ENCODE results near the gene WDR91.

WDR91 gene

DNA sequence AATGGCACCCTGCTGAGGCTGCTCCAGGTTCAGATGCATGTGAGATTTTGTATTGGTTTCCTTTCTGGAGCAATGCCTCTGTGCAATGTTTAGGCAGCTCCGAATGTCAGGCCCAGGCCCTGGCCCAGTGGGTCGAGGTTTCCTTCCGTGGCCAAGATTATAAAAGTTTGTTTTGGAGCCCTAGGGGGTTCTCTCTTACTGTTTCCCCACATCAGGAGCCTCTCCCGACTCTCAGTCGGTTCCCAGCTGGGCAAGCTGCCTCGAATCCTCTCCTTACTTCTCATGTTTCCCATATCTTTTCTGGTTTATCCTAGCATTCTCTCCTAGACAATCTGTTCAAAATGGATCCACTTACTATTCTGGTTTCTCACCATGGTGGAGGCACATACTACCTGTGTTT is 52.5 kb downstream of the WDR91 start:
- no peak for DNase-seq

DNA sequence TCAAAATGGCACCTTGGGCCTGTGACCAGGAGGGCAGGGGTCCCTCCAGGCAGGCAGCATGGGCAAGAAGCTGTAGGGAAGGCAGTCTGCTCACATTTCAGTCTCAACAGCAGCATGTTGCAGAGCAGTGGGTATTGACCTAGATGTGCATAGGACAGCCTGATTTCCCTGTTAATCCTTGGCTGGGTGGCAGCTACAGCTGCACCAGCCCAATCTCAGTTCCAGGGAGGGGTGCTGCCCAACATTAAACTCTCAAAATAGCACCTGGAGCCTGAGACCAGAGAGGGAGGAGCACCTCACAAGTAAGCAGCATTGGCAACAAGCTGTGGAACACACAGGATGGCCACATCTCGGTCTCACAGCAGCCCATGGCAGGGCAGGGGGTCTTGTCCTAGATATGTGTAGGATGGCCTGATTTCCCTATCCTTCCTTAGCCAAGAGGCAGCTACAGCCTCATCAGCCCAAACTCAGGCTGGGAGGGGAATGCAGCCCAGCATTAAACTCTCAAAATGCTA is 53.1 kb downstream of the WDR91 start:
- DNase-seq = no peak

DNA sequence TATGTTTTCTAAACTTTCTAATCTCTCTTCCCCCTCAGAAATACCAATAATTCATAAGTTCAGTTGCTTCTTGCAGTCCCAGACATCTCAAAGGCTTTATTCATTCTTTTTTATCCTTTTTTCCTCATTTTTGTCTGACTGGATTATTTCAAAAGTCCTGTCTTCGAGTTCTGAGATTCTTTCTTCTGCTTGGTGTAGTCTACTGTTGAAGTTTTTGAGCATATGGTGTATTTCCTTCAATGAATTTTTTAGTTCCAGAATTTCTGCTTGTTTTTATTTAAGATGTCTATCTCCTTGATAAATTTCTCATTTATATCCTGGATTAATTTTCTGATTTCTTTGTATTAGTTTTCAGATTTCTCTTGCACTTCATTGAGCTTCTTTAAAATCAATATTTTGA is 55.0 kb downstream of the WDR91 start:
- DNase-seq = no peak

DNA sequence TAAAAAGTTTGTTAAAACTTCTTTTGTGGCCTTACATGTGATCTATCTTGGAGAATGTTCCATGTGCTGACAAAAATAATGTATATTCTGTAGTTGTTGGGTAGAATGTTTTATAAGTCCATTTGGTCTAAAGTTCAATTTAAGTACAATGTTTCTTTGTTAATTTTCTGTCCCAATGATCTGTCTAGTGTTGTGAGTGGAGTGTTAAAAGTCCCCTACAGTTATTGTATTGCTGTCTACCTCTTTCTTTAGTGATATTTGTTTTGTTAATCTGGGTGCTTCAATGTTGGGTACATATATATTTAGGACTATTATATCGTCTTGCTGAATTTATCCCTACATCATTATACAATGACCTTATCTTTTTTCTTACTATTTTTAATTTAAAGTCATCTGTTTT is 56.6 kb downstream of the WDR91 start:
- no peak for DNase-seq

DNA sequence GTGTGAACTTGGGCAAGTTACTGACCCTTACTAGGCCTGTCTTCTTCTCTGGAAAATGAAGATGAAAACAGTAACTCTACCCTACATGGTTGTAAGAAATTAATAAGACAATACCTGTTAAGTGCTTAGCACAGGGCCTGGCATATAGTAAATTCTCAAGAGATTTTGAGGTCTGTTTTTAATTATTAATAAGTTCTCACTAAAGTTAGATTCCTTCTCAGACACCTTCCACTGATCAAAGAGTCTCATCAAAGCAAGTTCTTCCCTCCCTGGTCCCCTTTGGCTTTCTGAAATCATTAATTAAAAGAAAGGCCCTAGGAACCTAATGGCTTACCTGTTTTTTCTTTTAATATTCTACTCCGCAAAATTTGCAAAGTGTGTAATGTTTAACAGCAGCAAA is 58.9 kb downstream of the WDR91 start:
- no peak for DNase-seq

DNA sequence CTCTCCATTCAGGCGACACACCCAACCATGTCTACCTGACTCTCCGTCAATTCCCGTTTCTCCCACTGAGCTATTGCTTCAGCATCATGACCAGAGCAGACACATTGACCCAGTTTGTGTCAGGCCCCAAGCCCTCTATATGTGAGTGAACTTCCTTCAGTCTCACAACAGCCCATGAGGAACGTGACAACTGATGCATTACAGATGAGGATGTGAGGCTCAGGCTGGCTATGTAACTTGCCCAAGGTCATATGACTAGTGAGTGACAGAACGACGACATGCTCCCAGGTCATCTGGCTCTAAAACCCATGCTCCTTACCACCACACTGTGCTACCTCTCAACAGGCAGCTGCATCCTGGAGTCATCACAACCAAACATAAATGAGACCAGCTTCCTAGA is 59.8 kb downstream of the WDR91 start:
- DNase-seq = no peak

DNA sequence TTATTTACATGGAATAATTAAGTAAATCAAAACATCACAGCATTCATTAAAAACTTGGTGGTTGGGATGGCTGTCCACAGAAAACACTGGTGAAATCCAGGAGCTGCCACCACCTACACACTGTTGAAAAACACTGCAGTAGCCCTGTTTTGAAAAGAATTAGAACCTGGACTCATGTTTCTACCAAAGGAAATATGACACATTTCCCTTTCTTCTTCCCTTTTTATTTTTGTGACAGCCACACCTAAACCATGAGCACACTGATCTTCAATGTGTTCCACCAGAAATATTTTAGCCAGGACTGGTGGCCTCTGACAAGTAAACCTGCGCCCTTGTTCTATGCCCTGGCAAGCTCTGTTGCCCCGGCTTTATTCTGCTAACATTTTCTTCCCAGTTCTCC is 60.2 kb downstream of the WDR91 start:
- no peak for DNase-seq

DNA sequence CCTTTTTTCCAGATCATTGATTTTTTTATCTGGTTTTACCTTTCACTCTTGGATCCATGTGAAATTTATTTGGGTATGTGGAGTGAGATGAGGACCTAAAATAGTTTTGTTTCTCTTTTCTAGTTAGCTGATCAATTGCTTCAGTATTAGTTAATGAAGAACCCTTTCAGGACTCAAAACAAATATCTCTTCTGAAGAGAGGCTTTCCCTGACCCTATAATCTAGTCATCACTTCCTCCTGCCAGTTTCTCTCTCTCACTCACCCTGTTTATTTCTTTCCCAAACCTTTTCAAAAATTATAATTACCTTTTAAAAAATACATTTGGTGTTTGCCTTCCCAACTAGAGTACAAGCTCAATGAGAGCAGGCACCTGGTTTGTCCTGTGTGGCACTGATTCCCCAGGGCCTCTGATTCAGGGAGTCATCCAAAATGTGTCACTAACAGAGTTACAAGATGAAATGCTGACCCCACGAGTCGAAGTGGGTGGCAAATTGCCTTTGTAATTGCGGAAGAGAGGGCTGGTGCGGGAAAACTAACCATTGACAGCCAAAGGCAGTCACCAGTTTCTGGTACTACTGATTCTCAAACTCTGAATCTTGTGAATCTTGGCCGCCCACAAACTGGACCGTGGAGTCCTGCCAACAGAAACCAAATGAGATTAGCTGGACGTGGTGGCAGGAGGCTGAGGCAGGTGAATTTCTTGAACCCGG is 61.1 kb downstream of the WDR91 start:
- DNase-seq = no peak

DNA sequence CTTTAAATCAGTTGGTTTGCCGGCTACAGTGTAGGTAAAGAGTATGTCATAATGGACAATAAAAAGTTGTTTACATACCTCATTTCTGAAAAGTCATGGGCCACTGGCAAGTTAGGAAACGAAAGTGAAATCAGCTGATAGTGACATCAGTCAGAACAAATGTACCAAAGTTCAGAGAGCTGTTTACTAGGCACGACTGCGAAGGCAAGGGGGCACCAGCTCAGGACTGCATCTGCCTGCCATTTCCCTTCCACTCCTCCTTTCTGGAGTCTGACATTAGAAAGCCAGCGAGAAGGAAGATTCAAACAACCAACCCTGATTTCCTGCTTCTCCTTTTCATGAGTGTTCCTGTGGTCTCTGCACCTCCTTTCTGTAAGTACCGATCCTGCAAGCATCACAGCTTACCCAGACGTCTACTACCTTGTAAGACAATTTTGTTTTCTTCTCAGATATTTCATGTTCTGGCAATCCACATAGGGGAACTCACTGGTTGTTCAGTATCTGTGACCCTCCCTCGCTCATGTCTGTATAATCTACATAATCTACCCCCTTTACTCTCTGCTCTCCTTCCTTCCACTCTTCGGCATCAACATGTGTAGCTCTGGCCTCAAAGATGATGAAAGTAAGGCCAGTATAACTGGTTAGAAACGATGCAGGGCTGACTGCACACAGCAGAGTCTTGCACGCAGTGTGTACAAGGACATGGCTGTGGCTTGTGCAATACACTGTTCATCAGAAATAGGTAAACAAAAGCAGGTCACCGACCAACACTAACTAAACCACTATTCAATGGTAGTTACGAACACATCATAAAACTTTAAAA is 63.2 kb downstream of the WDR91 start, which contains the start of gene TMEM140:
TSS of gene TMEM140 (plus strand) at position 174 of the 823 bp plus-strand sequence. CDS start 16,370 bp downstream, outside the sequence.
- peak; percentile 43 to 82 (median 64) for DNase-seq

DNA sequence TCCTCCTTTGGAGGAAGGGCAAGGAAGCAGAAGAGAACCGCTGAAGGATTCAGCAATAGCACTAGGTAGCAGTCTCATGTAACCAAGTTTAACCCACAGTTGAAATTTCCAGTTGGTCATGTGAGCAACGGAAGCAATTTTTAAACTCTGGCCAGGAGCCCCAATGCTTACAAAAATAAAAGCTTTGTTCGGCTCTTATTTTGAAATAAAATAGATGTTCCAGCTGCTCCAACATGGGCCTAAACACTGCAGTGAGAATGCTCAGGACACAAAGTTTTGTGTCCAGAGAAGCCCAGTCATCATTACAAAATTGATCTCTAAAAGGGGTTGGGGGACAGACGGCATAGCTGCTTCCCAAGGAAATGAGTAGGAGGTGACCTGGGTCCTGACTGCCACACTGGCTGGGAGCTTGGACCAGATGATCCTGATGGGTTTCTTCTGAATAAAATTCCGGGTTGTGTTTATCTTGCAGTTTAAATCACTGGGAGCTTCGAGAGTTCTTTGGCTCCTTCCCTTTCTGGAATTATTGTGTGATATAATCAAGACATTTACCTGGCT is 63.9 kb downstream of the WDR91 start:
- peak in 2 of 6 experiments; percentile 46 to 57 for DNase-seq

DNA sequence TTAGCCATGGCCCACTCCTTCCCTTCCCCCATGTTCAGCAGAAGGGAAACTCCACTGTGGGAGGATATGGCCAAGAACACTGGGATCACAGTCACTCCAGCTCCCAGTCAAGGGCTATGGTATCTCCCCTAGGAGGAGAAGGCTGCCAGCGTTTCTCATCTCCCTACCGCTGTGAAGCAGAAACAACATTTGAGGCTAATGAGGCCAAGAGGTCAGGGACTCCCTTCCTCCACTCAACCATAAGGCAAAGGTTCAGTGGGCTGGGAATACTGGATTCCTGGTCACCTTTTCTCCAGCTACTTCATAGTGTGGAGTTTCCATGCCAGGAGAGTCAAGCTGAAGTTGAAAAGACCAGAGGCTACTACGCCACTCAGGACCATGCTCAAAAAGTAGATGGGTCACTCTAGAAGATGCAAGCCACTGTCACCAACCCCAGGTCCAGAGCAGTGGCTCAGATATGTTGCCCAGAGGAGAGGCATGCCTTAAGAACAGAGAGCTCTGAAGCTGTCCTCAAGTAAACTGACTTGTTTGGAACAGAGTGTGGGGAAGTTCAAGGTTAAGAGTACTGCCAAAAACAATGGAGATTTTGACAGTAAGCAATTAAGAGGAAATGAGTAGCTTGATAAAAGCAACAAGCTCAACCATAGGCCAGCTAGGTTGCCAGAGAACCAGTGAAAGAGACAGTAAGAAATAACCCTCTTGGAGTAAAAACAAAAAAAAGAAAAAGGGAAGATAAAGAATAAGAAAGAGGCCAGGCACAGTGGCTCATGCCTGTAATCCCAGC is 67.2 kb downstream of the WDR91 start:
- no peak for DNase-seq
